Stomach (tissue), 9 donors: ENCODE data around the gene WWOX. TPM values are rescaled to one million over a fixed set of nuclear protein-coding genes. Genes with fewer than 3 reads are reported as not detected.
A peak's percentile ranks its signal among the peaks of the same experiment; 100 is the strongest.
"Not testable (repeated sequence)": the region's sequence is repeated elsewhere in the genome, so short reads cannot be mapped to it uniquely, and the experiment has no call there.

Experiments used
- DNase-seq, 2 donors: peaks; one replicate each; pipeline versions ENCODE4 v3.0.0 to v3.0.0-alpha.2; 2013 to 2019
- H3K27ac ChIP-seq, 5 donors: fragments of 200-600 bp in 4 of 5; sonication (generic) in 4 of 5; one replicate each; pipeline ENCODE4 v1.5.1; 2013 to 2019; ENCODE audit warnings: mild to moderate bottlenecking in 1 of 5, moderate library complexity in 1 of 5
- H3K27me3 ChIP-seq, 3 donors: fragments of 200-600 bp; sonication (generic); one replicate each; pipeline ENCODE4 v1.5.1; 2017 to 2019; ENCODE audit warnings: mixed run types in 1 of 3
- H3K36me3 ChIP-seq, 4 donors: fragments of 200-600 bp; sonication (generic); 1 replicate in 3 of 4; 2 replicates in 1 of 4; pipeline ENCODE4 v1.5.1; 2016 to 2019
- H3K4me1 ChIP-seq, 4 donors: fragments of 200-600 bp; sonication (generic); one replicate each; pipeline ENCODE4 v1.5.1; 2016 to 2019
- H3K4me3 ChIP-seq, 4 donors: fragments of 200-600 bp; sonication (generic) in 3 of 4; one replicate each; pipeline ENCODE4 v1.5.1; 2016 to 2019; ENCODE audit warnings: mild to moderate bottlenecking in 1 of 4
- H3K9me3 ChIP-seq, 4 donors: fragments of 200-600 bp; sonication (generic); one replicate each; pipeline ENCODE4 v1.5.1; 2016 to 2019
- CTCF ChIP-seq, 7 experiments: fragments of 450-650 bp in 4 of 7; fragments of 200-600 bp in 3 of 7; sonication (generic) in 3 of 7; IDR thresholded peaks; one replicate each; pipeline ENCODE4 v1.5.1; 2016 to 2019; ENCODE audit warnings: antibody characterized with exemption in 7 of 7, control low read depth in 2 of 7, mild to moderate bottlenecking in 1 of 7
- EP300 ChIP-seq: sonication (generic); formaldehyde crosslinking; IDR thresholded peaks from one replicate; pipeline ENCODE4 v1.6.1; 2017; ENCODE audit warnings: antibody characterized with exemption
- POLR2A ChIP-seq, 4 donors: fragments of 450-650 bp; IDR thresholded peaks; one replicate each; pipeline ENCODE4 v1.6.1; 2016; ENCODE audit warnings: antibody characterized with exemption in 4 of 4, control low read depth in 2 of 4, mild to moderate bottlenecking in 1 of 4, moderate library complexity in 1 of 4
- POLR2AphosphoS5 ChIP-seq, 3 donors: sonication (generic); formaldehyde crosslinking; IDR thresholded peaks; one replicate each; pipeline ENCODE4 v1.6.1; 2016; ENCODE audit warnings: antibody characterized with exemption in 3 of 3
- WGBS, 5 donors: extraction: QIAGEN DNeasy Blood & Tissue Kit in 3 of 5; methylation state at CpG; one replicate each; pipeline versions ENCODE4 v1.1.5 to v1.1.7; 2013 to 2018; 5-methylcytosine and 5-hydroxymethylcytosine counted together
- intact Hi-C: fragments of 100-400 bp; cut with DNase I; formaldehyde crosslinking; loops from one replicate; pipeline ENCODE4 v1.15.1; 2023; ENCODE audit warnings: low total_unique reads
- polyA plus RNA-seq, 3 donors: library from polyadenylated mRNA; stranded (reverse); fragments of 200-250 nt; gene quantifications; one replicate each; pipeline ENCODE4 v1.2.3, GENCODE V29; 2013
- total RNA-seq, 5 donors: library from RNA; depleted of rRNA; stranded (reverse); fragments of >200 nt; gene quantifications; one replicate each; pipeline versions ENCODE4 v1.1.0 to v1.2.3, GENCODE V29; 2014 to 2016
- donor health status: healthy with polysubstance abuse.
- donor health status: Bipolar disorder and iron deficiency.
- donor health status: healthy.

The WWOX gene
- total and polyA plus RNA-seq, 8 donors, result 7.7 to 129 (median 48.7) TPM

- WGBS, 5 donors, result 75 to 83% (median 80%) methylated on average over 6 of the region's 6 CpGs
- Histone ChIP-seq H3K36me3 (no peaks in the 10 kb centered on the region), H3K27ac (no peak overlapping the region), H3K4me3 (no peak overlapping the region), H3K27me3 (no peaks in the 10 kb centered on the region), H3K9me3 (peaks cover 0 to 12% (median 0%) of the 10 kb centered on the region in 4 donors), H3K4me1 (peaks cover 0 to 14% (median 11%) of the 10 kb centered on the region in 4 donors)
- DNase-seq, result peak in 1 of 2 donors; percentile 20
- TF ChIP-seq EP300 (no peak), POLR2AphosphoS5 (IDR thresholded peaks at IDR 0.05) (no peak), CTCF (IDR thresholded peaks at IDR 0.05) (no peak), POLR2A (IDR thresholded peaks at IDR 0.05) (no peak)
- intact Hi-C loops, result no loop called here
Measured at GRCh38 chr16:79217375-79218011, 1118.0 kb downstream of the WWOX start.

- Histone ChIP-seq H3K36me3 (no peaks in the 10 kb centered on the region), H3K4me3 (no peak overlapping the region), H3K27ac (peak overlapping the region in 1 of 5 donors; percentile 63), H3K27me3 (no peaks in the 10 kb centered on the region), H3K9me3 (peaks cover 0 to 12% (median 0%) of the 10 kb centered on the region in 4 donors), H3K4me1 (peaks cover 0 to 14% (median 11%) of the 10 kb centered on the region in 4 donors)
- DNase-seq, result peak; percentile 35 to 63
- intact Hi-C loops, result no loop called here
- TF ChIP-seq POLR2AphosphoS5 (IDR thresholded peaks at IDR 0.05), result peak in 2 of 3 donors; percentile 66 to 70
- no peak for TF ChIP-seq CTCF (IDR thresholded peaks at IDR 0.05)
- no peak for TF ChIP-seq POLR2A (IDR thresholded peaks at IDR 0.05)
- 26 to 67% (median 41%) methylated on average over 1 of the region's 1 CpG for WGBS, 5 donors
Measured at GRCh38 chr16:79218351-79218750, 1118.9 kb downstream of the WWOX start.

- 91 to 93% (median 92%) methylated on average over 3 of the region's 3 CpGs for WGBS, 5 donors
- H3K9me3 ChIP-seq, H3K27ac ChIP-seq, H3K4me3 ChIP-seq, H3K27me3 ChIP-seq, H3K4me1 ChIP-seq, DNase-seq, H3K36me3 ChIP-seq, intact Hi-C loops: not testable (repeated sequence)
Measured at GRCh38 chr16:79225994-79226393, 1126.5 kb downstream of the WWOX start.

GRCh38 chr16:79229361-79229760 lies 1129.9 kb downstream of the WWOX start:
- 93 to 96% (median 94%) methylated on average over 20 of the region's 20 CpGs for WGBS, 5 donors
- intact Hi-C loops, result no loop called here

GRCh38 chr16:79245700-79246099 lies 1146.2 kb downstream of the WWOX start:
- H3K4me3 ChIP-seq, DNase-seq, H3K27ac ChIP-seq, H3K27me3 ChIP-seq, H3K4me1 ChIP-seq, intact Hi-C loops, H3K9me3 ChIP-seq, H3K36me3 ChIP-seq: not testable (repeated sequence)
- 96 to 100% (median 98%) methylated on average over 2 of the region's 2 CpGs for WGBS, 5 donors

More at GRCh38 chr16:79229361-79229760, 1129.9 kb downstream of the WWOX start:
- no peaks in the 10 kb centered on the region for H3K36me3 ChIP-seq
- TF ChIP-seq POLR2AphosphoS5 (IDR thresholded peaks at IDR 0.05), result no peak
- TF ChIP-seq POLR2A (IDR thresholded peaks at IDR 0.05), result no peak
- H3K9me3 ChIP-seq, result no peaks in the 10 kb centered on the region
- H3K27me3 ChIP-seq, result no peaks in the 10 kb centered on the region
- H3K4me3 ChIP-seq, result no peak overlapping the region
- DNase-seq, result no peak
- no peaks in the 10 kb centered on the region for H3K4me1 ChIP-seq
- no peak overlapping the region for H3K27ac ChIP-seq

GRCh38 chr16:79247386-79247785 lies 1147.9 kb downstream of the WWOX start:
- no peak overlapping the region for H3K27ac ChIP-seq
- 73 to 86% (median 82%) methylated on average over 5 of the region's 5 CpGs for WGBS, 5 donors
- TF ChIP-seq EP300 (no peak), CTCF (IDR thresholded peaks at IDR 0.05) (no peak), POLR2A (IDR thresholded peaks at IDR 0.05) (no peak), POLR2AphosphoS5 (IDR thresholded peaks at IDR 0.05) (no peak)

More at GRCh38 chr16:79247386-79247785, 1147.9 kb downstream of the WWOX start:
- Histone ChIP-seq H3K27me3 (no peaks in the 10 kb centered on the region), H3K4me3 (no peak overlapping the region), H3K36me3 (no peaks in the 10 kb centered on the region), H3K9me3 (no peaks in the 10 kb centered on the region), H3K4me1 (no peaks in the 10 kb centered on the region)
- intact Hi-C loops, result no loop called here
- DNase-seq, result no peak
